ENCODE measurements around the gene JMJD4. TPM values are rescaled to one million over a fixed set of nuclear protein-coding genes. Genes with fewer than 3 reads are reported as not detected.

The JMJD4 gene
- total and polyA plus RNA-seq, 2 of the 8 experiments (the other 6 are each of a cell fraction or from before 2014, with no cell fraction given): 13.2 to 23.3 TPM

DNA sequence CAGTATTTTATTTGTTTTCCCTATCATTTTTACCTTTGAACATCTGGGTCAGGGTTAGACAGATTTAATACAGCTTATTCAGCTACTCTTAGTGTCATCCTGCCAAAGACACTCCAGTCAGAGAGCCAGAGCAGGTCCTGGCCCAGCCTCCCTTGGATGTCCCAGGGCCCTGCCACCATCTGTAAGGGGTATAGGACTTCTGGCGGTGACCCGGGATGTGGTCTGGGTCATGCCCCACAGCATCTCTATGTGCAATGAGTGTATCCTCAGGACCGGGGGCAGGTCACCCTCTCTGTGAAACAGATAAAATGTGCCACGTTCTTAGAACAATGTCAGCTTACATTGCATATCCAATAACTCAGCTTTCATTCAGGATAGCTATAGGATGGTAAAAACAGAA lies 42.5 kb upstream of the JMJD4 start (continued):
- TF ChIP-seq, protein P1, sequence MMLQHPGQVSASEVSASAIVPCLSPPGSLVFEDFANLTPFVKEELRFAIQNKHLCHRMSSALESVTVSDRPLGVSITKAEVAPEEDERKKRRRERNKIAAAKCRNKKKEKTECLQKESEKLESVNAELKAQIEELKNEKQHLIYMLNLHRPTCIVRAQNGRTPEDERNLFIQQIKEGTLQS (IDR thresholded peaks at IDR 0.05; ENCODE audit: insufficient read depth, low read depth, low read length): no peak
- TF ChIP-seq CTCF (IDR thresholded peaks at IDR 0.05; ENCODE audit: control extremely low read depth in 1 of 3, insufficient read depth in 1 of 3, low read depth in 1 of 3, low read length in 3 of 3) (no peak), BCL11A (IDR thresholded peaks at IDR 0.05; ENCODE audit: low read depth in 2 of 2, low read length in 2 of 2) (no peak)

Data from H1 (cell line).